ENCODE results near the gene ATP5F1D. TPM values are rescaled to one million over a fixed set of nuclear protein-coding genes. Genes with fewer than 3 reads are reported as not detected.

ATP5F1D gene
- total RNA-seq, 1 donor from 2014 or later: 7.1 TPM

- H3K27ac Mint-ChIP-seq: no peak overlapping the region
- H3K36me3 ChIP-seq: no peaks in the 10 kb centered on the region
Measured at GRCh38 chr19:1258707-1259205, 17.2 kb downstream of the ATP5F1D start.

GRCh38 chr19:1259206-1259875 is 17.8 kb downstream of the ATP5F1D start:
- no peaks in the 10 kb centered on the region for H3K27me3 ChIP-seq
- no peak overlapping the region for H2AFZ ChIP-seq (replicated peaks)
- peaks cover 77% of the 10 kb centered on the region for H3F3A ChIP-seq (ENCODE audit: low read depth)
- H3K36me3 ChIP-seq: no peaks in the 10 kb centered on the region
- peaks cover 43% of the 10 kb centered on the region for H3K79me2 ChIP-seq (ENCODE audit: low read depth)
- peak overlapping the region; percentile 69 for H3K27ac Mint-ChIP-seq
- H3K9ac ChIP-seq: no peak overlapping the region
- H3K4me3 Mint-ChIP-seq: peak overlapping the region; percentile 77
- peak; percentile 71 for DNase-seq (ENCODE audit: low spot score)
- peak overlapping the region; percentile 19 for H3K4me2 ChIP-seq
- H3K27ac ChIP-seq: peak overlapping the region; percentile 85
- peaks cover 58% of the 10 kb centered on the region for H3K4me1 Mint-ChIP-seq
- H4K20me1 ChIP-seq (ENCODE audit: low read depth): peaks cover 62% of the 10 kb centered on the region
- peaks cover 12% of the 10 kb centered on the region for H3K27me3 Mint-ChIP-seq (ENCODE audit: insufficient read depth, low read depth)
- no peak for TF ChIP-seq EZH2 (IDR thresholded peaks at IDR 0.05)
- TF ChIP-seq EZH2phosphoT487 (IDR thresholded peaks at IDR 0.05): no peak
- TF ChIP-seq CTCF (IDR thresholded peaks at IDR 0.05): no peak
- no peaks in the 10 kb centered on the region for H3K9me3 ChIP-seq (ENCODE audit: low read depth)
- H3K4me3 ChIP-seq: no peak overlapping the region
- no peaks in the 10 kb centered on the region for H3K9me3 Mint-ChIP-seq
- H3K4me1 ChIP-seq: peaks cover 41% of the 10 kb centered on the region
- H3K36me3 Mint-ChIP-seq: peaks cover 11% of the 10 kb centered on the region

More at GRCh38 chr19:1258707-1259205, 17.2 kb downstream of the ATP5F1D start:
- DNase-seq (ENCODE audit: low spot score): no peak
- peak overlapping the region; percentile 65 for H3K4me3 Mint-ChIP-seq
- Histone ChIP-seq H3K27me3 (no peaks in the 10 kb centered on the region), H3K4me3 (no peak overlapping the region), H3K79me2 (ENCODE audit: low read depth) (peaks cover 49% of the 10 kb centered on the region), H3K4me1 (peaks cover 41% of the 10 kb centered on the region), H3K9ac (no peak overlapping the region), H2AFZ (replicated peaks) (no peak overlapping the region), H3F3A (ENCODE audit: low read depth) (peaks cover 80% of the 10 kb centered on the region), H3K9me3 (ENCODE audit: low read depth) (no peaks in the 10 kb centered on the region), H3K4me2 (peak overlapping the region; percentile 19), H4K20me1 (ENCODE audit: low read depth) (peaks cover 68% of the 10 kb centered on the region), H3K27ac (peak overlapping the region; percentile 85)
- TF ChIP-seq EZH2phosphoT487 (IDR thresholded peaks at IDR 0.05) (no peak), CTCF (IDR thresholded peaks at IDR 0.05) (no peak), EZH2 (IDR thresholded peaks at IDR 0.05) (no peak)
- peaks cover 53% of the 10 kb centered on the region for H3K4me1 Mint-ChIP-seq
- no peaks in the 10 kb centered on the region for H3K9me3 Mint-ChIP-seq
- H3K27me3 Mint-ChIP-seq (ENCODE audit: insufficient read depth, low read depth): peaks cover 12% of the 10 kb centered on the region
- peaks cover 11% of the 10 kb centered on the region for H3K36me3 Mint-ChIP-seq

- H2AFZ ChIP-seq (replicated peaks): no peak overlapping the region
- peaks cover 55% of the 10 kb centered on the region for H4K20me1 ChIP-seq (ENCODE audit: low read depth)
- peak overlapping the region; percentile 85 for H3K27ac ChIP-seq
- Mint-ChIP-seq H3K36me3 (peaks cover 5% of the 10 kb centered on the region), H3K4me3 (peak overlapping the region; percentile 77), H3K27me3 (ENCODE audit: insufficient read depth, low read depth) (peaks cover 11% of the 10 kb centered on the region), H3K9me3 (no peaks in the 10 kb centered on the region), H3K27ac (peak overlapping the region; percentile 69), H3K4me1 (peaks cover 59% of the 10 kb centered on the region)
- peaks cover 36% of the 10 kb centered on the region for H3K79me2 ChIP-seq (ENCODE audit: low read depth)
- peak overlapping the region; percentile 30 for H3K4me3 ChIP-seq
- peaks cover 48% of the 10 kb centered on the region for H3K4me1 ChIP-seq
- peaks cover 77% of the 10 kb centered on the region for H3F3A ChIP-seq (ENCODE audit: low read depth)
- H3K9ac ChIP-seq: no peak overlapping the region
- no peak for TF ChIP-seq EZH2phosphoT487 (IDR thresholded peaks at IDR 0.05)
- no peak for TF ChIP-seq EZH2 (IDR thresholded peaks at IDR 0.05)
- no peak for TF ChIP-seq CTCF (IDR thresholded peaks at IDR 0.05)
- no peaks in the 10 kb centered on the region for H3K9me3 ChIP-seq (ENCODE audit: low read depth)
- DNase-seq (ENCODE audit: low spot score): peak; percentile 37
- no peaks in the 10 kb centered on the region for H3K36me3 ChIP-seq
- no peaks in the 10 kb centered on the region for H3K27me3 ChIP-seq
- peak overlapping the region; percentile 75 for H3K4me2 ChIP-seq
Measured at GRCh38 chr19:1259876-1260748, 18.6 kb downstream of the ATP5F1D start.

All from neural progenitor cell (in vitro differentiated cells).